ENCODE measurements around the gene REPS1.

Gene REPS1

GRCh38 chr6:138909511-138909910 lies 78.5 kb downstream of the REPS1 start:
- no peaks in the 10 kb centered on the region for H3K9me3 ChIP-seq
- no peak for TF ChIP-seq CTCF (IDR thresholded peaks at IDR 0.05)
- no peak overlapping the region for H3K27ac ChIP-seq
- H3K27me3 ChIP-seq, result no peaks in the 10 kb centered on the region
- H3K4me1 ChIP-seq (ENCODE audit: control insufficient read depth in 1 of 2, insufficient read depth in 1 of 2, low read depth in 1 of 2, low read length in 1 of 2), result no peaks in the 10 kb centered on the region
- no peak overlapping the region for H3K4me3 ChIP-seq (ENCODE audit: low read depth in 1 of 2, low read length in 1 of 2)
- H3K36me3 ChIP-seq, result peaks cover 74% of the 10 kb centered on the region

DNA sequence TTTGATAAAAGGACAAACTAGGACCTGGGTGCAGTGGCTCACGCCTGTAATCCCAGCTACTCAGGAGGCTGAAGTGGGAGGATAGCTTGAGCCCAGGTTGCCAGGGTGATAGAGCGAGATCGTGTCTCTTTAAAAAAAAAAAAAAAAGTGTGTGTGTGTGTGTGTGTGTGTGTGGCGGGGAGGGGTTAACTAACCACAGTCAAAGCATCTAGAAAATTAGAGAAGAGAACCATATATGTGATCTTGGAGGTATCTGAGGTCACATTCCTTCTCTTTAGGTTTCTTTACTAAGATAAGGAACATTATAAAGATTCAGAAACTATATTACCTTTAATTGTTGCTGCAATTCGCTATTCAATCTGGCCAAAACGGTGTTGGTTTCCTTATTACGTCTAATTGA lies 80.9 kb downstream of the REPS1 start:
- Histone ChIP-seq H3K27me3 (no peaks in the 10 kb centered on the region), H3K4me1 (ENCODE audit: control insufficient read depth in 1 of 2, insufficient read depth in 1 of 2, low read depth in 1 of 2, low read length in 1 of 2) (no peaks in the 10 kb centered on the region), H3K4me3 (ENCODE audit: low read depth in 1 of 2, low read length in 1 of 2) (no peak overlapping the region), H3K36me3 (peaks cover 71% of the 10 kb centered on the region), H3K27ac (no peak overlapping the region), H3K9me3 (no peaks in the 10 kb centered on the region)
- TF ChIP-seq CTCF (IDR thresholded peaks at IDR 0.05), result no peak

DNA sequence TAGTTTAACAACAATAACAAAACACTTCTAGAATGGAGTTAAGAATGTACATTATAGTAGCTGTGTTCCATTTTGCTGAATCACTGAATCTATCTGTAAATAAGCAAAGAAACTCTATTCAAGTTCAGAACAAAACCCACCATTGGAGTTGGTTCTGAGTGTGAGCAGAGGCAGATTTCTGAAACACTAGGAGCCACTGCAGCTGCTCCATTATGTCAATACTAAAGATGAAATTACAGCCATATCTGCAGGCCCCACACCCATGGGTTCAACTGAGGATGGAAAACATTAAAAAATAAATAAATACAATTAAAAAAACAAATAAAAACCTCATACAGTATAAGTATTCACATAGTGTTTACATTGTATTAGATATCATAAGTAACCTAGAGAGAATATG lies 91.0 kb downstream of the REPS1 start:
- no peaks in the 10 kb centered on the region for H3K9me3 ChIP-seq
- no peak for TF ChIP-seq CTCF (IDR thresholded peaks at IDR 0.05)
- H3K36me3 ChIP-seq, result peaks cover 10% of the 10 kb centered on the region
- no peak overlapping the region for H3K4me3 ChIP-seq (ENCODE audit: low read depth in 1 of 2, low read length in 1 of 2)
- H3K4me1 ChIP-seq (ENCODE audit: control insufficient read depth in 1 of 2, insufficient read depth in 1 of 2, low read depth in 1 of 2, low read length in 1 of 2), result no peaks in the 10 kb centered on the region
- no peak overlapping the region for H3K27ac ChIP-seq
- H3K27me3 ChIP-seq, result no peaks in the 10 kb centered on the region

DNA sequence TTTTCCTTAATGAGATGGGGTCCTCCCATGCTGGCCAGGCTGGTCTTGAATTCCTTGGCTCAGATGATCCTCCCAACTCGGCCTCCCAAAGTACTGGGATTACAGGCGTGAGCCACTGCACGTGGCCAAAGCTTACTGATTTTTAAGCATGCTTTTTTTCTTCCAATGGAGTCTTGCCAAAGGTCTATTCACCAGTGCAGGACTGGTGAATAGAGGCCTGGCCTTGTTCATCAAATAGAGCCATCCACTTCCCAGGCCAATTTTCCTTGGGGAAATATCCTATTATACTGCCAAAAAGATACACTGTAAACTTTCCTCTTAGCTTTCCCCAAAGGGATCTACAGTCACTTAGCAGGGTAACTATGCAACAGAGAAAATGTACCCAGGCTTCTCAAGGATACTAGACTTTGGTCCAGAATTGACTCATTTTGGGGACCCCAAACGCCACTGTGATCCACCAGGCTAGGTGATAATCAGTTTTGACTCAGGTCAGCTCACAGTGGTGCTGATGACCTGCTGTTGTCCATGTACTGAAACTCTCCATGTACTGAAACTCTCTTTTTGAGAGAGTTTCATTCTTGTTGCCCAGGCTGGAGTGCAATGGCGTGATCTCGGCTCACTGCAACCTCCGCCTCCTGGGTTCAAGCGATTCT lies 91.8 kb downstream of the REPS1 start:
- Histone ChIP-seq H3K36me3 (peaks cover 10% of the 10 kb centered on the region), H3K4me3 (ENCODE audit: low read depth in 1 of 2, low read length in 1 of 2) (no peak overlapping the region), H3K9me3 (no peaks in the 10 kb centered on the region), H3K4me1 (ENCODE audit: control insufficient read depth in 1 of 2, insufficient read depth in 1 of 2, low read depth in 1 of 2, low read length in 1 of 2) (no peaks in the 10 kb centered on the region), H3K27me3 (no peaks in the 10 kb centered on the region), H3K27ac (no peak overlapping the region)
- no peak for TF ChIP-seq CTCF (IDR thresholded peaks at IDR 0.05)

- no peaks in the 10 kb centered on the region for H3K27me3 ChIP-seq
- H3K27ac ChIP-seq, result no peak overlapping the region
- no peak overlapping the region for H3K4me3 ChIP-seq (ENCODE audit: low read depth in 1 of 2, low read length in 1 of 2)
- H3K36me3 ChIP-seq, result no peaks in the 10 kb centered on the region
- no peaks in the 10 kb centered on the region for H3K9me3 ChIP-seq
- TF ChIP-seq CTCF (IDR thresholded peaks at IDR 0.05), result no peak
- no peaks in the 10 kb centered on the region for H3K4me1 ChIP-seq (ENCODE audit: control insufficient read depth in 1 of 2, insufficient read depth in 1 of 2, low read depth in 1 of 2, low read length in 1 of 2)
These were observed 96.6 kb downstream of the REPS1 start for GRCh38 chr6:138891255-138891986.
